ES-I3 (cell line): Measurements from ENCODE around the gene ABCB1.
"Not testable (repeated sequence)": the region's sequence is repeated elsewhere in the genome, so short reads cannot be mapped to it uniquely, and the experiment has no call there.

Experiments used
- H3K36me3 ChIP-seq: 2 replicates; pipeline ENCODE4 v1.6.1; 2013; ENCODE audit warnings: mild to moderate bottlenecking, low read length, control low read depth, moderate library complexity; ENCODE audit not compliant: insufficient read depth
- H3K4me1 ChIP-seq: 2 replicates; pipeline ENCODE4 v1.6.1; 2013; ENCODE audit warnings: mild to moderate bottlenecking, control low read depth, low read length; ENCODE audit not compliant: insufficient read depth
- H3K9ac ChIP-seq: 2 replicates; pipeline ENCODE4 v1.6.1; 2013; ENCODE audit warnings: low read depth, mild to moderate bottlenecking, low read length, moderate library complexity
- H3K9me3 ChIP-seq: 2 replicates; pipeline ENCODE4 v1.6.1; 2013; ENCODE audit warnings: mild to moderate bottlenecking, low read length, moderate library complexity; ENCODE audit not compliant: control insufficient read depth, insufficient read depth

Gene ABCB1

GRCh38 chr7:87596696-87597095 lies 4.0 kb downstream of the ABCB1 start:
- Histone ChIP-seq H3K36me3 (no peaks in the 10 kb centered on the region), H3K4me1 (no peaks in the 10 kb centered on the region), H3K9ac (no peak overlapping the region), H3K9me3 (no peaks in the 10 kb centered on the region)

GRCh38 chr7:87596136-87596535 lies 4.5 kb downstream of the ABCB1 start:
- Histone ChIP-seq H3K4me1 (no peaks in the 10 kb centered on the region), H3K9ac (no peak overlapping the region), H3K9me3 (no peaks in the 10 kb centered on the region), H3K36me3 (no peaks in the 10 kb centered on the region)

- no peaks in the 10 kb centered on the region for H3K9me3 ChIP-seq
- H3K4me1 ChIP-seq = no peaks in the 10 kb centered on the region
- H3K36me3 ChIP-seq = no peaks in the 10 kb centered on the region
- no peak overlapping the region for H3K9ac ChIP-seq
Observed at GRCh38 chr7:87592300-87592699, 8.4 kb downstream of the ABCB1 start.

GRCh38 chr7:87591211-87591610 lies 9.5 kb downstream of the ABCB1 start:
- no peaks in the 10 kb centered on the region for H3K4me1 ChIP-seq
- no peaks in the 10 kb centered on the region for H3K36me3 ChIP-seq

GRCh38 chr7:87590578-87590977 lies 10.1 kb downstream of the ABCB1 start:
- Histone ChIP-seq H3K9me3 (no peaks in the 10 kb centered on the region), H3K9ac (no peak overlapping the region), H3K4me1 (no peaks in the 10 kb centered on the region), H3K36me3 (no peaks in the 10 kb centered on the region)

More at GRCh38 chr7:87591211-87591610, 9.5 kb downstream of the ABCB1 start:
- H3K9me3 ChIP-seq = no peaks in the 10 kb centered on the region
- no peak overlapping the region for H3K9ac ChIP-seq

GRCh38 chr7:87589631-87590030 lies 11.1 kb downstream of the ABCB1 start:
- no peaks in the 10 kb centered on the region for H3K9me3 ChIP-seq
- no peaks in the 10 kb centered on the region for H3K4me1 ChIP-seq
- H3K9ac ChIP-seq = no peak overlapping the region
- no peaks in the 10 kb centered on the region for H3K36me3 ChIP-seq

- Histone ChIP-seq H3K36me3 (no peaks in the 10 kb centered on the region), H3K9ac (no peak overlapping the region), H3K4me1 (no peaks in the 10 kb centered on the region)
Observed at GRCh38 chr7:87581723-87582122, 19.0 kb downstream of the ABCB1 start.

GRCh38 chr7:87580636-87581035 lies 20.0 kb downstream of the ABCB1 start:
- Histone ChIP-seq H3K4me1 (no peaks in the 10 kb centered on the region), H3K9ac (no peak overlapping the region), H3K36me3 (no peaks in the 10 kb centered on the region), H3K9me3 (no peaks in the 10 kb centered on the region)

More at GRCh38 chr7:87581723-87582122, 19.0 kb downstream of the ABCB1 start:
- H3K9me3 ChIP-seq = no peaks in the 10 kb centered on the region

- Histone ChIP-seq H3K4me1 (no peaks in the 10 kb centered on the region), H3K9ac (no peak overlapping the region), H3K9me3 (no peaks in the 10 kb centered on the region), H3K36me3 (no peaks in the 10 kb centered on the region)
Observed at GRCh38 chr7:87575521-87575920, 25.2 kb downstream of the ABCB1 start.

GRCh38 chr7:87574630-87575029 lies 26.1 kb downstream of the ABCB1 start:
- Histone ChIP-seq H3K4me1 (no peaks in the 10 kb centered on the region), H3K9me3 (no peaks in the 10 kb centered on the region), H3K9ac (no peak overlapping the region), H3K36me3 (no peaks in the 10 kb centered on the region)

- not testable (repeated sequence) for H3K4me1 ChIP-seq
Observed at GRCh38 chr7:87572513-87572912, 28.2 kb downstream of the ABCB1 start.

GRCh38 chr7:87570178-87570577 lies 30.5 kb downstream of the ABCB1 start:
- H3K4me1 ChIP-seq = no peaks in the 10 kb centered on the region
- H3K9me3 ChIP-seq = no peaks in the 10 kb centered on the region
- H3K9ac ChIP-seq = no peak overlapping the region
- no peaks in the 10 kb centered on the region for H3K36me3 ChIP-seq

More at GRCh38 chr7:87572513-87572912, 28.2 kb downstream of the ABCB1 start:
- not testable (repeated sequence) for H3K36me3 ChIP-seq, H3K9ac ChIP-seq, H3K9me3 ChIP-seq

- H3K36me3 ChIP-seq = no peaks in the 10 kb centered on the region
- H3K4me1 ChIP-seq = no peaks in the 10 kb centered on the region
- no peaks in the 10 kb centered on the region for H3K9me3 ChIP-seq
- H3K9ac ChIP-seq = no peak overlapping the region
Observed at GRCh38 chr7:87567052-87567451, 33.6 kb downstream of the ABCB1 start.

GRCh38 chr7:87566311-87566900 lies 34.3 kb downstream of the ABCB1 start:
- Histone ChIP-seq H3K9me3 (no peaks in the 10 kb centered on the region), H3K36me3 (no peaks in the 10 kb centered on the region), H3K4me1 (peaks cover 2% of the 10 kb centered on the region; the same call in 1 of the 2 replicates), H3K9ac (no peak overlapping the region)

GRCh38 chr7:87565877-87566276 lies 34.8 kb downstream of the ABCB1 start:
- Histone ChIP-seq H3K36me3 (no peaks in the 10 kb centered on the region), H3K9me3 (no peaks in the 10 kb centered on the region), H3K4me1 (peaks cover 5% of the 10 kb centered on the region; the same call in 1 of the 2 replicates), H3K9ac (no peak overlapping the region)
